ENCODE data around the gene VANGL2. TPM values are rescaled to one million over a fixed set of nuclear protein-coding genes. Genes with fewer than 3 reads are reported as not detected.

Gene VANGL2
- total and polyA plus RNA-seq, 2 of the 4 experiments (the other 2 are of a cell fraction) = 0.36 to 3.6 TPM

- ATAC-seq (ENCODE audit: low read depth) = no peak
- no peak overlapping the region for H3K4me2 ChIP-seq (ENCODE audit: low read depth, low read length)
- H3K27me3 ChIP-seq (ENCODE audit: control insufficient read depth, insufficient read depth, low read length) = no peaks in the 10 kb centered on the region
- no peaks in the 10 kb centered on the region for H3K9me1 ChIP-seq (ENCODE audit: insufficient read depth, low read length)
- intact Hi-C loops (cut with micrococcal nuclease) = no loop called here
- H4K8ac ChIP-seq (ENCODE audit: low read depth in 2 of 2, low read length in 2 of 2) = no peak overlapping the region
- no peak overlapping the region for H2BK15ac ChIP-seq (ENCODE audit: low read depth, low read length)
- H2AK5ac ChIP-seq (ENCODE audit: low read depth, low read length) = no peak overlapping the region
- no peak overlapping the region for H2BK20ac ChIP-seq (ENCODE audit: low read depth, low read length)
- H4K20me1 ChIP-seq (ENCODE audit: insufficient read depth, low read length) = no peaks in the 10 kb centered on the region
- in situ Hi-C loops (cut with MboI; ENCODE audit: low sequenced_read_pairs) = no loop called here
- no peak overlapping the region for H3K56ac ChIP-seq (ENCODE audit: extremely low read depth, insufficient read depth, low read length)
- no peak overlapping the region for H3K23ac ChIP-seq (ENCODE audit: low read depth, low read length)
- no peak overlapping the region for H3K4me3 ChIP-seq (ENCODE audit: insufficient read depth, low read depth, low read length)
- H3K18ac ChIP-seq (ENCODE audit: low read depth, low read length) = no peak overlapping the region
- no TSS peak for BruUV-seq (replicated peaks)
- H2BK120ac ChIP-seq (ENCODE audit: low read depth, low read length) = no peak overlapping the region
- POLR2A ChIA-PET (ENCODE audit: unreplicated experiment) = no interaction called here
- dilution Hi-C loops (cut with HindIII; ENCODE audit: low sequenced_read_pairs, unreplicated experiment) = no loop called here
- no peak overlapping the region for H4K5ac ChIP-seq (ENCODE audit: low read depth, low read length)
- H3K14ac ChIP-seq (replicated peaks; ENCODE audit: low read depth, low read length) = no peak overlapping the region
- H3K4me1 ChIP-seq (ENCODE audit: control insufficient read depth, insufficient read depth, low read length) = no peaks in the 10 kb centered on the region
- H2BK5ac ChIP-seq (ENCODE audit: low read depth, low read length, poor library complexity, severe bottlenecking) = no peak overlapping the region
- H2AFZ ChIP-seq (replicated peaks; ENCODE audit: low read length, poor library complexity) = no peak overlapping the region
- no peaks in the 10 kb centered on the region for H3K36me3 ChIP-seq (ENCODE audit: control insufficient read depth, insufficient read depth, low read length)
- H3K9ac ChIP-seq (ENCODE audit: low read depth, low read length) = no peak overlapping the region
- no peak overlapping the region for H2AK9ac ChIP-seq (replicated peaks; ENCODE audit: low read depth, low read length, poor library complexity)
- CTCF ChIA-PET = no interaction called here
- H4K91ac ChIP-seq (ENCODE audit: insufficient read depth, low read depth, low read length) = no peak overlapping the region
- TF ChIP-seq SMC3 (IDR thresholded peaks at IDR 0.05; ENCODE audit: low read depth, low read length) (no peak), RAD21 (IDR thresholded peaks at IDR 0.05; ENCODE audit: low read length) (no peak), CEBPB (IDR thresholded peaks at IDR 0.05; ENCODE audit: low read depth, low read length) (no peak), FOS (IDR thresholded peaks at IDR 0.05; ENCODE audit: low read depth, low read length) (no peak), MXI1 (IDR thresholded peaks at IDR 0.05; ENCODE audit: borderline replicate concordance, low read depth, low read length) (no peak), CHD1 (IDR thresholded peaks at IDR 0.05; ENCODE audit: low read depth, low read length) (no peak), CTCF (conservative IDR thresholded peaks at IDR 0.05; ENCODE audit: low read depth, low read length) (no peak), NFE2L2 (IDR thresholded peaks at IDR 0.05; ENCODE audit: low read depth, low read length) (no peak), ELK1 (IDR thresholded peaks at IDR 0.05; ENCODE audit: borderline replicate concordance, low read depth, low read length) (no peak), MAFK (IDR thresholded peaks at IDR 0.05; ENCODE audit: low read depth, low read length) (no peak), MAZ (IDR thresholded peaks at IDR 0.05; ENCODE audit: borderline replicate concordance, low read depth, low read length) (no peak), POLR2A (IDR thresholded peaks at IDR 0.05; ENCODE audit: low read depth, low read length) (no peak), BHLHE40 (IDR thresholded peaks at IDR 0.05; ENCODE audit: low read depth, low read length) (no peak), RCOR1 (IDR thresholded peaks at IDR 0.05; ENCODE audit: insufficient replicate concordance, low read length) (no peak), USF2 (IDR thresholded peaks at IDR 0.05; ENCODE audit: low read depth, low read length) (no peak)
- H3K4ac ChIP-seq (ENCODE audit: low read depth, low read length) = no peak overlapping the region
- no peak for DNase-seq
- H3K9me3 ChIP-seq (ENCODE audit: control insufficient read depth, insufficient read depth, low read length) = no peaks in the 10 kb centered on the region
- H3K79me1 ChIP-seq (ENCODE audit: low read depth in 1 of 2, low read length in 2 of 2) = no peaks in the 10 kb centered on the region
- H3K27ac ChIP-seq (ENCODE audit: insufficient read depth, low read length) = no peak overlapping the region
These were observed 32.0 kb downstream of the VANGL2 start for GRCh38 chr1:160432371-160432786.

Data from IMR-90 (cell line).